ENCODE data around the gene CACNA1C. TPM values are rescaled to one million over a fixed set of nuclear protein-coding genes. Genes with fewer than 3 reads are reported as not detected.

CACNA1C gene
- total RNA-seq, 8 experiments from 2014 or later: 0.97 to 36.4 (median 5.1) TPM

DNA sequence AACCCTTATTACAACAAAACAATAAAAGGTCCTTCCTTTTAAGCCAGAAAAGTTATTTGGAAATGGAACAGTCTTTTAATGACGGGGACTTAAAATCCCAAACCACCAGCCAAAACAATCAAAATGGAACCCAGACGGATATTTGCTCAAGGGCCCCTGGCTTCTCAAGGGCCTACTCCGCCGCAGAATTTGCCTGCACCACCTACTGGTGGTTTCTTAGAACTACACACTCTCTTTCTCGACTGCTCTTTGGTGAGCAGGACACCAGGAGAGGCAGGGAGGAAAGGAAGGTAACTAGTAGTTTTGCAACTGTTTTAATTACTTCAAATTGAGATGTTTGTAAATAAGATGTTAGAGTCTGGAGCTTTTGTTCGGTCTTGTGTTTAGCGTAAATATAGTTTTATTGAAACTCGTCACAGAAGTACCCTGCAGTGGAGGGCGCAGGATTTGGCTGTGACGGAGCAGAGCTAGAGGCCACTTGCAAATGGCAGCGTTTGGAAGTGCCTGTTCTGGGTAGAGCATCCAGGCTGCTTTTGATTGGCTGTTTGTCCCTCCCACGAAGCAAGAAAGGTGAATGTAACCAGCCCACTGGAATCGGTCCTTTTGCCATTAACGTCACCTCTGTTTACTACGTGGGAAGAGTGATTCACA is 238.5 kb downstream of the CACNA1C start:
- no peak overlapping the region for H3K27ac ChIP-seq
- 43 to 83% (median 70%) methylated on average over 3 to 13 of the region's 15 CpGs for WGBS, 10 experiments
- no peak for ATAC-seq (replicated peaks in 6 of 8)

DNA sequence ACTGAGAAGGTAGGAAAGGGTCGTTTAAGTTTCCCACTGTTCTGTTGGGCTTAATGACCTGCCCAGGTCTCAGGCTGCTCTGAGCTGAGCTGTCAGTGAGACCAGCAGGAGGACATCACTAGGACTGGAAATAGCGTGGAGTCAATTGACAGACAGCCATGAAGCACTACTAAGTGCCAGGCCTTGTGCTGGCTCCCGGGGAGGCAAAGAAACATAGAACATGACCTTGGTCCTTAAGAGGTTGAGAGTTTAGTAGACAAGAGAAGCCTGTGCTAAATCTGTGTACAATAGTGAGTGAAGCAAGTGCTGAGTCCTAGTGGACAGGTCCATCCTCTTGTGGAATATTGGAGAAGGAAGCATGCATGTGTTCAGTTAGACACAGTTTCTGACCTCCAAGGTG is 239.2 kb downstream of the CACNA1C start:
- H3K4me3 ChIP-seq: no peak overlapping the region
- in situ Hi-C loops (cut with MboI; ENCODE audit: low pct_unique_long_range_greater_than_20kb in 2 of 9, low sequenced_read_pairs in 9 of 9, unreplicated experiment in 9 of 9): no loop called here
- no peak for ATAC-seq (replicated peaks in 6 of 8)
- no peak overlapping the region for H3K27ac ChIP-seq
- WGBS, 10 experiments: 30 to 100% (median 81%) methylated on average over 1 to 3 of the region's 3 CpGs; no CpG with 5 or more reads in 3 of the 10 experiments
- H3K4me1 ChIP-seq (replicated peaks in 1 of 2): peaks cover 0 to 15% of the 10 kb centered on the region in 2 donors

More for the DNA sequence above, 238.5 kb downstream of the CACNA1C start:
- in situ Hi-C loops (cut with MboI; ENCODE audit: low pct_unique_long_range_greater_than_20kb in 2 of 9, low sequenced_read_pairs in 9 of 9, unreplicated experiment in 9 of 9): no loop called here
- Histone ChIP-seq H3K4me3 (no peak overlapping the region), H3K4me1 (replicated peaks in 1 of 2) (peaks cover 0 to 9% of the 10 kb centered on the region in 2 donors)

DNA sequence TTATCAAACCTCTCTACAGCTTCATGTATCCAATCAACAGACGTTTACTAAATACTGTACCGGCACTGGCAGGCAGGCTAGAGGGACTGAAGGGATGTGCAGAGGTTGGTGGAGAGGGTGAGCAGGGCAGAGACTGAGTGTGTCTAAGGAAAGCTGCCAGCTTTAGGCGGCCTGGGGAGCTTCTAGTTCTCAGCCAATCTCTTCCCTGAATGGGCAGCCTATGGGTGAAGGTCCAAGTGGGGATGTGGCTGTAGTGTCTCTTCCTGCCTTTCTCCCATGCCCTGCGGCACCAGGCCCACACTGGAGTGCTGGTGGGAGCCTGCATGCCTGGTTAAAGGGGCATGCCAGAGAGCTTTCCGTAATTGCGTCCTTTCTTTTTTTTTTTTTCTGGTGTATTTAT is 239.8 kb downstream of the CACNA1C start:
- Histone ChIP-seq H3K4me1 (replicated peaks in 1 of 2) (peaks cover 0 to 20% of the 10 kb centered on the region in 2 donors), H3K4me3 (no peak overlapping the region), H3K27ac (no peak overlapping the region)
- ATAC-seq (replicated peaks in 6 of 8): no peak
- in situ Hi-C loops (cut with MboI; ENCODE audit: low pct_unique_long_range_greater_than_20kb in 2 of 9, low sequenced_read_pairs in 9 of 9, unreplicated experiment in 9 of 9): no loop called here
- WGBS, 10 experiments: 60 to 100% (median 85%) methylated on average over 1 to 5 of the region's 6 CpGs; no CpG with 5 or more reads in 3 of the 10 experiments

- Histone ChIP-seq H3K4me1 (replicated peaks in 1 of 2) (peaks cover 0 to 20% of the 10 kb centered on the region in 2 donors), H3K27ac (no peak overlapping the region), H3K4me3 (no peak overlapping the region)
- peak in 2 of 8 experiments; percentile 31 to 59 for ATAC-seq (replicated peaks in 6 of 8)
- 20 to 100% (median 71%) methylated on average over 1 to 9 of the region's 20 CpGs; no CpG with 5 or more reads in 1 of the 10 experiments for WGBS, 10 experiments
- in situ Hi-C loops (cut with MboI; ENCODE audit: low pct_unique_long_range_greater_than_20kb in 2 of 9, low sequenced_read_pairs in 9 of 9, unreplicated experiment in 9 of 9): no loop called here
Observed at GRCh38 chr12:2294651-2295475, 242.1 kb downstream of the CACNA1C start.

- Histone ChIP-seq H3K4me1 (replicated peaks in 1 of 2) (peaks cover 0 to 20% of the 10 kb centered on the region in 2 donors), H3K4me3 (no peak overlapping the region), H3K27ac (peak overlapping the region in 1 of 2 donors; percentile 27)
- in situ Hi-C loops (cut with MboI; ENCODE audit: low pct_unique_long_range_greater_than_20kb in 2 of 9, low sequenced_read_pairs in 9 of 9, unreplicated experiment in 9 of 9): no loop called here
- WGBS, 10 experiments: 0 to 60% (median 14%) methylated on average over 1 to 3 of the region's 3 CpGs
- ATAC-seq (replicated peaks in 6 of 8): peak; percentile 73 to 97 (median 88)
Observed at GRCh38 chr12:2295941-2296461, 243.2 kb downstream of the CACNA1C start.

GRCh38 chr12:2297004-2297403 is 244.2 kb downstream of the CACNA1C start:
- in situ Hi-C loops (cut with MboI; ENCODE audit: low pct_unique_long_range_greater_than_20kb in 2 of 9, low sequenced_read_pairs in 9 of 9, unreplicated experiment in 9 of 9): no loop called here
- peaks cover 0 to 20% of the 10 kb centered on the region in 2 donors for H3K4me1 ChIP-seq (replicated peaks in 1 of 2)
- H3K4me3 ChIP-seq: no peak overlapping the region
- ATAC-seq (replicated peaks in 6 of 8): peak in 5 of 8 experiments; percentile 86 to 91 (median 88)
- peak overlapping the region in 1 of 2 donors; percentile 11 for H3K27ac ChIP-seq
- WGBS, 10 experiments: 28 to 100% (median 62%) methylated on average over 1 to 5 of the region's 6 CpGs; no CpG with 5 or more reads in 4 of the 10 experiments

GRCh38 chr12:2297658-2298057 is 244.9 kb downstream of the CACNA1C start:
- no peak overlapping the region for H3K27ac ChIP-seq
- no peak for ATAC-seq (replicated peaks in 6 of 8)
- WGBS, 10 experiments: 40 to 92% (median 78%) methylated on average over 1 to 3 of the region's 4 CpGs; no CpG with 5 or more reads in 4 of the 10 experiments
- no peak overlapping the region for H3K4me3 ChIP-seq
- in situ Hi-C loops (cut with MboI; ENCODE audit: low pct_unique_long_range_greater_than_20kb in 2 of 9, low sequenced_read_pairs in 9 of 9, unreplicated experiment in 9 of 9): no loop called here
- H3K4me1 ChIP-seq (replicated peaks in 1 of 2): peaks cover 0 to 20% of the 10 kb centered on the region in 2 donors

DNA sequence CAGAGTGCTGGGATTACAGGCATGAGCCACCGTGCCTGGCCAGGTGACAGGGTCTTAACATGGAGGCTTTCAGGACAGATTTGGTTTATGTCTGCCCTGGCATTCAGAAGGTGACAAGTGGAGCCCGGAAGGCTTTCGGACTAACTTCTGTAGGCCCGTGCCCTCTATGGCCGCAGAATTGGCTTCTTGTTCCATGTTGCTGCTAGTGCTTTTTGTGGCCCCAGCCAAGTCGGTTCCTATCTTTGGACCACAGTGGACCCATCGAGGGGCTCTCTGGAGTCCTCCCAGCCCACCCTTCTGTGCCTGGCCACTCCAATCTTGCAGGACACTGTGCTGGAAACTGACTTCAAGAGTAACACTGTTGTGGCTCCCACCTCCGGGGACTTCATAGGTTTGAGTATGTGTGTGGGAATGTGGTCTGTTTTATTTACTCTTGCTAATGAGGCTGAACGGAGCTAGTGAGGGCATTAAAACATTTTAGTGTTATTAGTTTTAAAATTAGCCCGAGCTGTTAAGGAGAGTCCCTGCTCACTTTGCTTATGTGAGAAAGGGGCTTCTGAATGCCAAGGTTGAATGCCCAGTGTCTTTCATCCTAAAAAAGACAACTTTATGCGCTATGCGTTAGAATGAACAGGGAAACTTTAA is 245.9 kb downstream of the CACNA1C start:
- Histone ChIP-seq H3K4me1 (replicated peaks in 1 of 2) (peaks cover 0 to 20% of the 10 kb centered on the region in 2 donors), H3K27ac (no peak overlapping the region), H3K4me3 (no peak overlapping the region)
- in situ Hi-C loops (cut with MboI; ENCODE audit: low pct_unique_long_range_greater_than_20kb in 2 of 9, low sequenced_read_pairs in 9 of 9, unreplicated experiment in 9 of 9): no loop called here
- WGBS, 10 experiments: 60 to 90% (median 79%) methylated on average over 2 to 8 of the region's 12 CpGs; no CpG with 5 or more reads in 1 of the 10 experiments
- ATAC-seq (replicated peaks in 6 of 8): no peak

DNA sequence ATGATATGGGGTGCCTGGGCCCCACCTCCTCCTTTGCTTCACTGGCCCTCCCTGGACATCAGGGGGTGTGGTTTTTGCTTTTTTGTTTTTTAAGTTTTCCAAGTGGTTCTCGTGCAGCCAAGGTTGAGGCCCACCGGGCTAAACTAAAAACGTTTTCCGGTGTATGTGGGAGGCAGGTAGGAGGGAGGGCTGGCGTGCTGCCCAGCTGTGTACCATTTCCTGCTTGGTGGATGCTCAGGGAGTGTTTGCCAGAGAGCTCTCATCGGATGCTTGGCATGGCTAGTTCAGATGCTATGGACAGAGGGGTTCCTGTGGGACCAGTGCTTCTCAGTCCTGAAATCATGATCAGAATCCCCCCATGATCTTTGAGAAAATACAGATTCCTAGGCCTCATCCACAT is 246.4 kb downstream of the CACNA1C start:
- Histone ChIP-seq H3K4me1 (replicated peaks in 1 of 2) (peaks cover 0 to 20% of the 10 kb centered on the region in 2 donors), H3K4me3 (no peak overlapping the region), H3K27ac (no peak overlapping the region)
- no peak for ATAC-seq (replicated peaks in 6 of 8)
- 70 to 80% (median 75%) methylated on average over 1 to 5 of the region's 6 CpGs; no CpG with 5 or more reads in 6 of the 10 experiments for WGBS, 10 experiments
- in situ Hi-C loops (cut with MboI; ENCODE audit: low pct_unique_long_range_greater_than_20kb in 2 of 9, low sequenced_read_pairs in 9 of 9, unreplicated experiment in 9 of 9): no loop called here

DNA sequence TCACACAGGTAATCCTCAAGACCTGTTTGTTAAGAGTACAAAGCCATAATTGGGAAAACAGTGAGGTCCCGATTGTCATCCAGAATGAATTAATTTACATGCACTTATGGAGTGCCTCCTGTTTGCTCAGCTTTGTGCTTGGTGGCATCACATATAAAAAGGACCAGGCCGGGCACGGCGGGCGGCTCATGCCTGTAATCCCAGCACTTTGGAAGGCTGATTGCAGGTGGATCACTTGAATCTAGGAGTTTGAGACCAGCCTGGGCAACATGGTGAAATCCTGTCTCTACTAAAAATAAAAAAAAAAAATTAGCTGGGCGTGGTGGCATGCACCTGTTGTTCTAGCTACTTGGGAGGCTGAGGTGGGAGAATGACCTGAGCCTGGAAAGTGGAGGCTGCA is 247.4 kb downstream of the CACNA1C start:
- peaks cover 0 to 20% of the 10 kb centered on the region in 2 donors for H3K4me1 ChIP-seq (replicated peaks in 1 of 2)
- 75 to 100% (median 92%) methylated on average over 1 to 5 of the region's 6 CpGs for WGBS, 10 experiments
- in situ Hi-C loops (cut with MboI; ENCODE audit: low pct_unique_long_range_greater_than_20kb in 2 of 9, low sequenced_read_pairs in 9 of 9, unreplicated experiment in 9 of 9): no loop called here
- H3K27ac ChIP-seq: no peak overlapping the region
- no peak overlapping the region for H3K4me3 ChIP-seq
- ATAC-seq (replicated peaks in 6 of 8): no peak

DNA sequence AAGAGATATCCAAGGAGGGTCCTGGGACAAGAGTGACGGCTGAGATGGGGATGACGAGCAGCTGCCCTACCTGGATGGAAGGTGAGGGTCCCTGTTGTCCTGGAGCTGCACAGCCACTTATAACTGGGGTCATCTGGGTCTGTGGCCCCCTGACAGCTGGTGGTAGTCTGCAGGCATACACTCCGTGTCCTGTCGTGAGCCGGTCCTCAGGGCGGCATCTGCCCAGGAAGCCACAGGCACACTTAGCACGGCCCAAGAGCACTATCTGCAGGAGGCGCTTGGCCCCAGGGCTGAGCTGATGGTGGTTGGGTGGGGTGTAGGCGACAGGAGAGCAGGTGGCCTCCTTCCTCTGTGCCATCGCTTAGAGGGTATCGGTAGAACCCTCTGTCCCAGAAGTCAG is 248.1 kb downstream of the CACNA1C start:
- no peak for ATAC-seq (replicated peaks in 6 of 8)
- 80 to 100% (median 90%) methylated on average over 1 to 6 of the region's 11 CpGs; no CpG with 5 or more reads in 3 of the 10 experiments for WGBS, 10 experiments
- no peak overlapping the region for H3K27ac ChIP-seq
- in situ Hi-C loops (cut with MboI; ENCODE audit: low pct_unique_long_range_greater_than_20kb in 2 of 9, low sequenced_read_pairs in 9 of 9, unreplicated experiment in 9 of 9): no loop called here
- H3K4me3 ChIP-seq: no peak overlapping the region
- peaks cover 0 to 16% of the 10 kb centered on the region in 2 donors for H3K4me1 ChIP-seq (replicated peaks in 1 of 2)

DNA sequence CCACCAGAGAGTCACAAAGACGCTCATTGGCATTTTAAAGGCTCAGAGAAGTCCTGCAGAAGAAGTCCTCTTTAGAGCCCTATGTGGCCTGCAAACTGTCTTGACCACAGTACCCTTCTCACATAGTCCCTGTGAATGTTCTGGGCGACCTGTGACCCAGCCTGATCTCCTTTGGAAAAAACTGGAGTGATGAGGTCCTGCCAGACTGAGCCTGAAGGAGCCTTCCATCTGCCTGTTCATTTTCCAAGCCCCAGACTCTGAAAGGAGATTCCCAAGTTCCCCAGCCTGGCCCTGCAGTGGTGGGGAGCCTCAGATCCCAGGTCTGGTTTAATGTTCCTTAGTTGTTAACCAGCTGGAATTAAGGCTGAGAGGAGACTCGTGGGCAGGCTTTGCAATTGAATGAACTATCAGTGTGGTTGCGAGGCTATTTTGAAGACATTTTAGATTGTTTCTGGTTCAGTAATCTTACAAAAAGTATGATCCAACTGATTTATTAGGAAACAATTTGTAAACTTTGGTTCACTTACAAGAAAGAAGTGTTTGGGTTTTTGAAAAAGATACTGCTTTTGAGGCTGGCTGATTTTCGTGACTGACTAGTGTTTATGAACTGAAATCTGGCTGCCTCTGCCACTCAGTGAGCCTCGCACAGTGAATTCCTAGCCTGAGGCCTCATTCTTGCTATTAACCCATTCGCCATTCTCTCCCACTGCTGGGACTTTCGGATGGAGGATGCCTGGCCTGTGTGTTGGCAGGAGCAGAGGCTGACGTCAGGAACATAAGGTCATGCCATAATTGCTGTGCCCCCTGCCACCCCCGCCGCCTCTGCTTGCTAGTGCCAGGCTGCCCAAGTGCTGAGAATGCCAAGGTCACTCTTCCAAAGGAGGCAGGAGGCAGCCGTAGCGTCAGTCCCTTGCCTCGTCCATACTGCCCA is 249.0 kb downstream of the CACNA1C start:
- H3K4me3 ChIP-seq: no peak overlapping the region
- peaks cover 0 to 7% of the 10 kb centered on the region in 2 donors for H3K4me1 ChIP-seq (replicated peaks in 1 of 2)
- in situ Hi-C loops (cut with MboI; ENCODE audit: low pct_unique_long_range_greater_than_20kb in 2 of 9, low sequenced_read_pairs in 9 of 9, unreplicated experiment in 9 of 9): no loop called here
- no peak overlapping the region for H3K27ac ChIP-seq
- WGBS, 10 experiments: 0 to 100% (median 47%) methylated on average over 1 to 9 of the region's 14 CpGs; no CpG with 5 or more reads in 1 of the 10 experiments
- ATAC-seq (replicated peaks in 6 of 8): peak in 2 of 8 experiments; percentile 64 to 73
